DMS53 treated with DMSO at 0.1 percent for 48 hours (cell line): ENCODE results near the gene RASSF5.

ENCODE experiments used
- DNase-seq: peaks from one replicate; lab custom pipeline; 2025; ENCODE audit not compliant: unreplicated experiment; lab: John Stamatoyannopoulos, UW

RASSF5 gene, protein sequence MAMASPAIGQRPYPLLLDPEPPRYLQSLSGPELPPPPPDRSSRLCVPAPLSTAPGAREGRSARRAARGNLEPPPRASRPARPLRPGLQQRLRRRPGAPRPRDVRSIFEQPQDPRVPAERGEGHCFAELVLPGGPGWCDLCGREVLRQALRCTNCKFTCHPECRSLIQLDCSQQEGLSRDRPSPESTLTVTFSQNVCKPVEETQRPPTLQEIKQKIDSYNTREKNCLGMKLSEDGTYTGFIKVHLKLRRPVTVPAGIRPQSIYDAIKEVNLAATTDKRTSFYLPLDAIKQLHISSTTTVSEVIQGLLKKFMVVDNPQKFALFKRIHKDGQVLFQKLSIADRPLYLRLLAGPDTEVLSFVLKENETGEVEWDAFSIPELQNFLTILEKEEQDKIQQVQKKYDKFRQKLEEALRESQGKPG

DNA sequence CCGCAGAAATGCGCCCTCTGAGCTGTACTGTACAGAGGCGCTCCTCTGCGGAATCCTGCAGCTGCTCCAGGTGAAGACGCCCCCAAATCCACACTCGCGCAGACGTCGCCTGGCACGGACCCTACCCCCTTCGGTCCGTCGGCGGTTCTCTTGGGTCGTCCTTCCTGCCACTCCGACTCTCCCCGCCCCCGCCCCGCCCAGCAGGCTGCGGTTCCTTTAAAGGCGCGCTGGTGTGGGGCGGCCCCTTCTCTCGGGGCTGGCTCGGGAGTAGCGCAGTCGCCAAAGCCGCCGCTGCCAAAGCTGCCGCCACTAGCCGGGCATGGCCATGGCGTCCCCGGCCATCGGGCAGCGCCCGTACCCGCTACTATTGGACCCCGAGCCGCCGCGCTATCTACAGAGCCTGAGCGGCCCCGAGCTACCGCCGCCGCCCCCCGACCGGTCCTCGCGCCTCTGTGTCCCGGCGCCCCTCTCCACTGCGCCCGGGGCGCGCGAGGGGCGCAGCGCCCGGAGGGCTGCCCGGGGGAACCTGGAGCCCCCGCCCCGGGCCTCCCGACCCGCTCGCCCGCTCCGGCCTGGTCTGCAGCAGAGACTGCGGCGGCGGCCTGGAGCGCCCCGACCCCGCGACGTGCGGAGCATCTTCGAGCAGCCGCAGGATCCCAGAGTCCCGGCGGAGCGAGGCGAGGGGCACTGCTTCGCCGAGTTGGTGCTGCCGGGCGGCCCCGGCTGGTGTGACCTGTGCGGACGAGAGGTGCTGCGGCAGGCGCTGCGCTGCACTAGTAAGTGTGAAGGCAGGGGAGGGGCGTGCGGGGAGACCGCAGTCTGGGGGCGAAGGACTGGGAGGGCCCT is at the start of gene RASSF5:
RASSF5 (plus strand) TSS at position 248 of the 846 bp plus-strand sequence; CDS start at position 320, 72 bp downstream.
- DNase-seq: peak; percentile 34

DNA sequence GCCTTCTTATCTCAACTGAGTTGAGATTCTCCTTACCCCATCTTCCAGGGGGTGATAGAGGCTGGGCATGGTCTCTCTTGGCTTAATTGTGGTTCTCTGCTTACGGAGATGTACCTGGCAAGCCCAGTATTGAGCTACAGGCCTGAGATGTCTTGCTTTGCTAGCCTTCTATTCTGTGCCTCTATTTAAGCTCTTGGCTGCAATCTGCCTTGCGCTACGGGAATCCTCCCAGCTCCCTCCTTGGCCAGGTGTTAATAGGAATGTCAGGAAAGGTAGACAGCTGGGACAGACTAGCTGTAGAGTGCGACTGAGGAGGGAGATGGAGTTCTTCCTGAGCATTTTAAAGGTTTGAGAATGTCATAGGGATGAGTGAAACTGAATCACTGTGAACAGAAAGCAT is 47.6 kb upstream of the RASSF5 start:
- DNase-seq: no peak

DNA sequence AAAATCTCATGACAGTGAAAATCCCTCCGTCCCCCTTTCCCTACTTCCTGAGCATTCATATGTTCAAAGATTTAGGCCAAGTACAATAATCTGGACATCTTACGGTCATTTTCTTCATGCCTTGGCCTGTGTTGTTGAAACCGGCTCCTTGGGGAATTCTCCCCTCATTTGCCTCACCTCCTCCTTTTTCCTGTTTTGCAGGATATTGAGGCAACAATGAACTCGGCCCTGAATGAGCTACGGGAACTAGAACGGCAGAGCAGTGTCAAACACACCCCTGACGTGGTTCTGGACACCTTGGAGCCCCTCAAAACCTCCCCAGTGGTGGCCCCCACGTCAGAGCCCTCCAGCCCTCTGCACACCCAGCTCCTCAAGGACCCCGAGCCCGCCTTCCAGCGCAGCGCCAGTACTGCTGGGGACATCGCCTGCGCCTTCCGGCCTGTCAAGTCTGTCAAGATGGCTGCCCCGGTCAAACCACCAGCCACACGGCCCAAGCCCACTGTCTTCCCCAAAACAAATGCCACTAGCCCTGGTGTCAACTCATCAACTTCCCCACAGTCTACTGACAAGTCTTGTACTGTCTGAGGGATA is 46.4 kb upstream of the RASSF5 start:
- no peak for DNase-seq

DNA sequence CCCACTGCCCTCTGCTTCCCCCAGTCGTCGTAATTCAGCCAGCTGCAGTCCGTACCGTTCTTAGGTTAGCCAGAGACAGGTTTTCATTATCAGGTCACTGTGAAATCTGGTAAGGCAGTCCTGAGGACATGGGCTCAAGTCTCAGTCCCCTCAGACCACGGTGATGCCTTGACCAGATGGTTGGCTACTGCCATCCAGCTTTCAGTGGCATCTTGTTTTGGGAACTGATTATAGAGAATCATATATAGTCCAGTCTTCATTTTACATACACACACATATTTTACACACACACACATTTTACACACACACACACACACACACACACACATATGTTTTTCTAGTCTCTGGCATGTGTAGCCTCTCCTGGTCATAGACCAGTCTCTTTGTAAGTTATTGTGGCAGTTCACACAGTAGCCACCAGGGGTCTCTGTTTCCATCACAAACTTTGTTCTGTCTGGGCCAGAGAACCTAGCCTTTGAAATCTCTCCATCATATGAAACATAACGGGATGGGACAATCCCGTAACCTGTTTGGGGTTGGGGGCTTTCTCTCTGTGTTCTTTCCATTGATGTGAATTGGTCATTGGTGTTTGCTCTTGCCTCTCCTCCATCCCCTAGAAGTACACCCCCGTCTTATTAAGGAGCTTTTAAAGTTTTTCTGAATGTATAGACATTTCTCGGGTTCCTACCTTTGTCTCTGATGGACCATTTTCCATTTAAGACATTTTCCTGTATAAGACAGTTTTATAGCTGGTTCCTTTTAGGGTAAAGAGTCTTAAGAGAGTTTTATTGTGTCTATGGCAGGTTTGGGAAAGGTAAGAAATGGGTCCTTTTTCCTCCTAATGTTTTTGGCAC is 45.5 kb upstream of the RASSF5 start:
- DNase-seq: peak; percentile 72

DNA sequence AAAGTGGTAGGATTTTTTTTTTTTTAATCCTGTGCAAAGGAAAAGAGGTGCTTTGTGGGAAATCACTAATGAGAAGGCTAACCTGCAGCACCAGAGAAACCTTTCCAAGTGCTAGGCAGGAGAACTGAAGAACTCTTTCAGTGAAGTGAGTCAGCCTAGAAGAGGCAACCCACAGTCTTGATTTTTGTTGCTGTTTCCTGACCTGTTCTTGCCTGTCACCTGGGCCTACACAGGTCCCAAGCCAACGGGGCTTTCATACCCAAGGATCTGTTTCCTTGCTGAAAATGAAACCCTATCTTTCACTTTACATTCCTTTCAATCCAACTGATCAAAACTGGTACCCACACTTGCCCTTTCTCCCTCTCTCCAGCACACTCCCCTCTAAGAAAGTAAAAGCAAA is 44.2 kb upstream of the RASSF5 start:
- no peak for DNase-seq

DNA sequence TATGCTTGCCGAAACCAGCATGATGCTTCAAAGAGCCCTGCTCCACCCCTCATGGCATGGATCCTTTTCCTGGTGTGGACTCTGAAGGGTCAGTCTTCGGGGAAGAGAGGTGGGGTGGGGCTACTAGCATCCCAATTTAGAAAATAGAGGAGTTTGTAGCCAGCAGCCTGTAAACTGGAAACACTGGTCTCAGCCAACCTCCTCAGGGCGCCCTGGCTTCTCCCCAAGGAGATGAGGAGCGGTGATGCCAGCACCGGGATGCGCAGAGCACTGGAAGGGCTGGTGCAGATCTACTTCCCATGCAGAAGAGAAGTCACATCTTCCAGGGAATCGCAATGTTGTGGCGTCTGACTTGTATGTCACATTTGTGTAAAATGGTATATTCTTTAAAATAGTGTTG is 43.4 kb upstream of the RASSF5 start:
- DNase-seq: no peak

DNA sequence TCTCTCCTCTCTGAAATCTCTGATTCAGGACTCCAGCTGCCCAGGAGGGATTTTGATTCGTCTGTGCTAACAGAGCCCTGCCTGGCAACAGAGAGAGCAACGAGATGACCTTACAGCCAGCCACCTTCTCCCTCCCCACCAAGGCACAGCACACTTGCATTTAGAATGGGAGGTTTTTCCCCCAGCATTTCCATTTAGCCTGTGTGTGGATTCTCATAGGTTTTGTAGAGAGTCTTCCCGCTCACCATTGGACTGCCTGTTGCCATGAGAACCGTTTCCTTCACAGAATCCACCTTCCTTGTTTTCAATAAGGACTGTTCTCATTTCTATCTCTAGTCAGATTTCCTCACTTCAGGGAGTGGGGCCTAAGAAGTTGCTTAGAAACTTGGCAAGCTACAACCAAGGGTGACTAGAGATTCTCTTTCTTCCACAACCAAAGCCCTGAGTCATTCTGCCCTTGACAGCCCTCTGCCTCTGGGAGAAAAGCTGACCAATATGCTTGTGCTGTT is 42.8 kb upstream of the RASSF5 start:
- no peak for DNase-seq

DNA sequence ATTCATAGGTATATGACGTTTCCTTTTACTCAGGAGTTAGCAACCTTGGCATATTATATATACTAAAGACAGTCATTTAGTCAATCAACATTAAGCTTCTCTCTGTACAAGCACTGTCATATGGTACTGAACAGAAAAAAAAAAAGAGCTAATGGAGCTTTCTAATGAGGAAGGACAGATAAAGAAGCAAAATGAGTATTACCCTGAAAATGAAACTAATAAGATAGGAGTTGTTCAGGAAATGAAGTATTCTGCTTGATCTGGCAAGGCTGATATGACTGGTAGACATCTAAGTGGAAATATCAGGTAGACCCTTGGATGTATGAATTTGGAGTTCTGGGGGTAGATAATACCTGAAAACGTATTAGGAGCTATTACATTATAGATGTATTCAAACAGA is 41.4 kb upstream of the RASSF5 start:
- DNase-seq: no peak

DNA sequence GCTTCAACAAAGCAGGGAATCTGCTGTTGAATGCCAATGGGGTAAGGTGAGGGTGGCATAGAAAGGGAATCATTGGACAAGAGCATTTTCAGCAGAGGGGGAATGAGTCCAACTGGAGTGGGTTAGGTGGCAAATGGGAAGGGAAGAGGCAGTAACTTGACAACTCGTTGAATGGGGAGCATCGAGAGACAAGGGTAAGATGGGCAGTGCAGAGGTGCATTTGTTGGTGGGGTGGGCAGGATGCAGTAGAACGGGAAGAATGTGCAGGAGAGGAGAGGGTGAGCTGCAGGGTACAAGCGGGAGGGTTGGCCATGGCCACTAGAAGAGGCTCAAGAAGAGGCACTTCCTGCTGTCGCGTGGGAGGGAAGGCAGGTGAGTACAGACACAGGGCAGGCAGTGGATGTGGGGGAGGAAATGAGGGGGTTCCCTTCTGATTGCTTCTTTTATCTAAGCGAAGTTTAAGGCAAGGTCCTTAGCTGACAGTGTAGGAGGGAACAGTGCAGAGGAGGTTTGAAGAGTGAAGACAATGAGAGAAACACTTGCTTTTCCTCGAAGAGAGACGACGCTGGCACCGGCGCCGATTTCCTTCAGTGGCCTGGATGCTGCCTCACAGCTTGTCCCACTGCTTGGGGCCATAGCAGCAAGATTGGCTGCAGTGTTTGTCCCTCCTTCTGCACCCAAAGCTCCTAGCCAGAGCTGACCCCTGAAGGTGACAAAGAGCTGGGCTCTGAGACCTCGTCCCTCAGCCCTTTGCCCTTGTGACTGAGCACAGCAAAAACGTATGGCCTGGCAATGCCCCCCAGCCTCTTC is 40.3 kb upstream of the RASSF5 start:
- no peak for DNase-seq

DNA sequence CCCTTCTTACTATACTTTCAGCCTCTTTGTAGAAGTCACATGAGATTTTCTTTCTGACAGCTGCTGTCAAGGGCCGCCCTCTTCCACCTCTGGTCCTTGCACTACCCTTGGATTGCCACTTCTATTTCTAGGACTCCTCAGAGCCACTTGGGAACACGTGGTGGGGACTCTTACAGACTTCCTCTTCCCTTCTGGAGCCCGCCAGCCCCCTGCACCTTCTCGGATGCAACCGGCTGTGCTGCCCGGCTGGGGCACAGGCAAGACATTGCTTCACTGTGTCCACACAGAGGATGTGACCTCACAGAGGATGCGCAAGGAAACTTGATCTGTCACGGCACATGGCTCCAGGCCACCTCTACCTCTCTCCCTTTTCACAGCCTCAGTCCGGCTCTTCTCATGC is 39.4 kb upstream of the RASSF5 start:
- peak; percentile 53 for DNase-seq

DNA sequence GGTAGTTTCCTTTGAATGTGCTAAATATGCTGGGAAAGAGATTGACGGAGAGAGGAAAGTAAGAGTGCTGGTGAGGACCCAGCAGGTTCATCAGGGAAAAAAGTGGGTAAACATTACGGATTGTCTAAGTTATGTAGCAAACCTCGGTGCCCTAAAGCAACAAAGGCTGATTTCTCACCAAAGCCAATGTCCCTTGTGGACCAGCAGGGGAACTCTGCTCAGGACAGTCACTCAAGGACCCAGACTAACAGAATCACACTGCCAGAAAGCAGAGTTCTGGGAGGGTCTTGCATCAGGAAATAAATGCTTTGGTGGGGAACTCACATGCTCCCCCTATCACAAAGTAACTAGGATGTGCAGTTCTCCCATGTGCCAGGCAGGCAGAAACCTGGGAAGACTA is 38.8 kb upstream of the RASSF5 start:
- no peak for DNase-seq

DNA sequence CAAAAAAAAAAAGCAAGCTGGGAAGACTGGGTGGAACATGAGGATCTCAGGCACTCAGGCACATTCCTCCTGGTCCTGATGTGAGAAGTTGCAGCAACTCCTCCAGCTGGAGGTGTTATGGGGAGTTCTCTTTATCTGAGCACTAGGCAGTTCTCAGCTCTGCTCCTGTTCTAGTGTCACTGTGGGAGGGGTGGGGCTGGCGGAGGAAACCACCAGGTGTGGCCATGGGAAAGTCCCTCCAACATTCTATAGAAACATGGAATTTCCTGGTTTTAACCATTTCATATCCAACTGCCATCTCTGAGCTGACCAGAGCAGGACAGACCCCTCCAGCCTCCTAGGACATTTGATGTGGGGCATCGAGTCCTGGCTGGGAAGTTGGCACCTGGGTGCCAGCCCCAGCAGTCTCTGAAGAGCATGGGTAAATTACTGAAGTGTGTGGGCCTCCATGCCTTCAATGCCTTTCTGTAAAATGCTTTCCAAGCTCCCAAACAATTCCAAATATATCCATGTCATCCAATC is 37.9 kb upstream of the RASSF5 start:
- DNase-seq: no peak

DNA sequence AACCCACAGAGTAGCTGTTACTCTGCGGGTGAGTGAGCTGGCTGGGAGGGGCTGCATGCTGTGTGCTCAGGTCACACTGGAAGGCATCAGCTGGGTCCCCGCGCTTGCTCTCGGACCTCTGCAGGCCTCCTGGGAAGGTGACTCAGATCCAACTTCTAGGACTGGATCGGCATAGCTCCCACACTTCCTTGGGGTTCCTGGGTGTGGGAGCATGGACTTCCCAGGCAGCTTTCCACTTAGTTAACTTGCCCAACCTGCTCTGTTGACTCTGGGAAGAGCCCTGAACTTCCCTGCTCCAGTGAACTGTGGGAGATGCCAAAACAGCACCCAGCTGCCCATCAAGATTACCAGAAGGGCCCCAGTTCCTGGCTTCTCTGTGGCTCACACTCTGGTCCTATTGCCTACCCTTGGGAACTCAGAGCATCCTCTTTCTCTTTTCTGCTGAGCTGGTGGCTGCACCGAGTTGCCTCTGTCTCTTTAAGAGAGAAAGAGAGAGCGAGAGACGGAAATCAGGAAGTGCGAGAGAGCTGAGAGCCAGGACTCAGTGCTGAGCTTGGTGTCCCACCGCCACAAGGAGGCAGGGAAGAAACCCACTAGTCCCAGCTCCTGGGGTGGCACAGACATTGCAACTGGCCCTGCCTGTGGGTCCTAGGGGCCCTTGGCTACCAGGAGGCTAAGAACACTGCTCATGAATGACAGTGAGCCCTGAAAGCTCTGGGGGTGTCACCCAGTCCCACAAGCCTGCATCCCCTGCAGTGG is 37.2 kb upstream of the RASSF5 start, which contains the start of gene IKBKE:
IKBKE (plus strand) TSS at position 544 of the 759 bp plus-strand sequence. CDS start 2,752 bp downstream, outside the sequence.
- peak; percentile 59 for DNase-seq

DNA sequence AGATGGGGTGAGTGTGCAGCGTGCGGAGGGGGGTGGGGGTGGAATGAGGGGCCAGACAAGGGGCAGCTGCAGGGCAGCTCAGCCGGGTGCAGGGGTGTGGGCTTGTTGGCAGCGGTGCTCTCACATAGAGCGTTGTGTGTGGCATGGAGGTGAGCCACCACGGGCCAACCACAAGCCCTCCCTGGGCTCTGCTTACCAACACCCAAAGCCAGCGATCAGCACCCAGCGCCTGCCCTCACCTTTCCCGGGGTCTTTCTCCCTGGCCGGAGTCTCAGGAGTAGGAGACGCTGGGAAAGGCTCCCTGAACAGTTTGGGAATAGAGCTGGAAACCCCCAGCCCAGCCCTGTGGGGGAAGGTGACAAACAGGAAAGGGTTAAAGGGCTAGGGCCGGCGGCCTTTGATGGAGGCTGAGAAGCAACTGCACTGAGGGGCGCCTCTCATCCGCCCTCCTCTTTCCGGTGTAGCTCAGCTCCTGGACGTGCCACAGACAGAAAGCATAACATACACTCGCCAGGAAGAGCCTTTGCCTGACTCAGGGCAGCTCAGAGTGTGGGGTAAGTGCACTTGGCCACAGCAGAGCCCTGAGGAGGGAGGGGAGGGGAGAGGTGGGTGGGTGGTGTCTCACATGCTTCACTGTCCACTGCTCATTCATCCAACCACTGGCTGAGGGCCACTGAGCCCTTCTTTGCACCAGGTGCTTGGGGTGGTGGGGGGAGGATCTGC is 36.5 kb upstream of the RASSF5 start:
- no peak for DNase-seq

DNA sequence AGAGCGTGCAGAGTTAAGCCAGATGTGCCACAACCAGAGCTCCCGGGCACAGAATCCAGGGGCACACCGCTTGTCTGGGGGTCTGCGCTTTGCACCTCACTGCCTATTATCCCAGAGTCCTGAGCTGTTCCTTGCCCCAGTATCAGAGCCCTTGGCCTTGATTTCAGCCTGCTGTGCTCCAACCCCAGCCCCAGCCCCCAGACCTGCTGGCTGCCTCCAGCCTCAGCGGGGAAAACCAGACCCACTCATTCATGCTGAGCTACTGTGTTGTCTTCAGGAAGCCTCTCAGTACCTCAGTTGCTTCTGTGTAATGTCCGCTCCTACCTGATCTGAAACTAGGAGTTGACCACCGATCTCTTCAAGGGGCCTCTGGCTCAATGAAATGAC is 35.9 kb upstream of the RASSF5 start:
- no peak for DNase-seq

DNA sequence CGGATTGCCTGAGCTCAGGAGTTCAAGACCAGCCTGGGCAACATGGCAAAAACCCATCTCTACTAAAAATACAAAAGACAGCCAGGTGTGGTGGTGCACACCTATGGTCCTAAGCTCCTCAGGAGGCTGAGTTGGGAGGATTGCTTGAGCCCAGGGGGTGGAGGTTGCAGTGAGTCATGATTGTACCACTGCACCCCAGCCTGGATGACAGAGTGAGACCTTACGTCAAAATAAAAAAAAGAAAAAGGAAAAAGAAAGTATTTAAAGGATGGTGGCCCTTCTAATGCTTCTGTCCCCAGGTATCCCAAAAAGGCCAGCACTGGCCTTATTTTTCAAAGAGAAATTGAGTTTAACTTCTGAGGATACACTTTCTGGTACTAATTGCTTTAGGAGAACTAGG is 35.3 kb upstream of the RASSF5 start:
- no peak for DNase-seq

DNA sequence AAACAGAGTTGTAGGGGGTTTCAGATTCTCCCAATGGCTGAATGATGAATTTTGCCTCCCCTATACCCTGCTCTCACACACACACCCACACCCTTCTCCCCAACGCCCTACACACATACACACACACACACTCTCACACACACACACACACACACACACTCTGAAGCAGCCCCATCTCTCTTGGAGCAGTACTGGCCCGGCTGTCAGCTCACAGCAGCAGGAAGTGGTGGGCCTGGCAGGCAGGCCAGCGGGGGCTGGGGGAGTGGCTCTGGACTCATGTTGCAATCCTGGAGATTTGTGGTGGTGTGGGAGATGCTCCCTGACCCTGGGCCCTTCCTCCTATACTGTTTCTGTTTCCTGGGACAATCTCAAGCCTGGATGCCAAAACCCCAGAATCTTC is 34.9 kb upstream of the RASSF5 start:
- DNase-seq: no peak

DNA sequence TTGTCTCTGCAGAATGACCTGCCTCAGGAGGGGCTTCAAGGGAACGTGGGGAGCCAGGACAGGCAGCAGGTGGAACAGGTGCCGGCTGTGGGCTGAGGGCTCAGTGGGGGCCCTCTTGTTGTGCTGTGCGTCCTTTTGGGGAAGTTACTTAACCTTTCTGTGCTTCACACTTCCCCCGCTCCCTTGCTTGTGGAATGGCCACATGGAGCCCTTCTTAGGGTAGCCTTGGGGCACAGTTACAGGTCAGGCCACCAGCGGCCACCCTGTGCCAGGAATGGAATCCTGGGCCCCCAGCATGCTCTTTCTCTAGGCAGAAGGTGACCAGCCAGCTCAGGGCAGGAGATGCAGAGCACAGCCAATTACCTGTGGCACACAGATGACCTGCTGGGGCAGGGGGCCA is 34.4 kb upstream of the RASSF5 start:
- DNase-seq: no peak
